WI38 (cell line): ENCODE data around the gene AMH.

Source experiments
- H3K4me3 ChIP-seq: 2 replicates; pipeline ENCODE4 v1.5.1; 2011; ENCODE audit warnings: low read depth, mild to moderate bottlenecking, control low read depth, low read length
- CTCF ChIP-seq: IDR thresholded peaks from 2 replicates; pipeline ENCODE4 v1.5.1; 2012; ENCODE audit warnings: low read depth, mild to moderate bottlenecking, control low read depth, low read length

Gene AMH

GRCh38 chr19:2300533-2300932 lies 51.4 kb downstream of the AMH start:
- H3K4me3 ChIP-seq, result no peak overlapping the region
- TF ChIP-seq CTCF, result no peak
